GM23338 (cell line): Measurements from ENCODE around the gene ZNF653. TPM values are rescaled to one million over a fixed set of nuclear protein-coding genes. Genes with fewer than 3 reads are reported as not detected.

ENCODE experiments used
- ATAC-seq: fragments of 200-7000 bp; cut with Tn5 transposase; 3 replicates; pipeline ENCODE4 v1.9.1; 2020
- DNase-seq: peaks from one replicate; pipeline ENCODE4 v3.0.0-alpha.2; 2015; ENCODE audit warnings: low spot score
- H2AFZ ChIP-seq: fragments of 200-600 bp; sonication (generic); 2 replicates; pipeline ENCODE4 v1.8.0; 2016; ENCODE audit warnings: antibody characterized with exemption, mild to moderate bottlenecking, moderate library complexity
- H3F3A ChIP-seq: fragments of 200-600 bp; sonication (generic); replicated peaks from 2 replicates; pipeline ENCODE4 v1.8.0; 2017; ENCODE audit warnings: antibody characterized with exemption, mixed run types, low read depth
- H3K27ac ChIP-seq: fragments of 200-600 bp; sonication (generic); 2 replicates; pipeline ENCODE4 v1.6.1; 2016; ENCODE audit warnings: low read depth
- H3K27me3 ChIP-seq: fragments of 200-600 bp; sonication (generic); 2 replicates; pipeline ENCODE4 v1.8.0; 2016; ENCODE audit warnings: mild to moderate bottlenecking, mixed run types, moderate library complexity; ENCODE audit not compliant: insufficient read depth
- H3K36me3 ChIP-seq: fragments of 200-600 bp; sonication (generic); 2 replicates; pipeline ENCODE4 v1.8.0; 2016; ENCODE audit warnings: mild to moderate bottlenecking; ENCODE audit not compliant: insufficient read depth
- H3K4me1 ChIP-seq: fragments of 200-600 bp; sonication (generic); 2 replicates; pipeline ENCODE4 v1.8.0; 2016; ENCODE audit warnings: mild to moderate bottlenecking, moderate library complexity; ENCODE audit not compliant: insufficient read depth
- H3K4me2 ChIP-seq: fragments of 200-600 bp; sonication (generic); 2 replicates; pipeline ENCODE4 v1.7.1; 2017; ENCODE audit warnings: mixed run types
- H3K4me3 ChIP-seq: fragments of 200-600 bp; sonication (generic); 2 replicates; pipeline ENCODE4 v1.6.1; 2016; ENCODE audit warnings: mixed run types
- H3K79me2 ChIP-seq: fragments of 200-600 bp; sonication (generic); replicated peaks from 2 replicates; pipeline ENCODE4 v1.8.0; 2017; ENCODE audit warnings: mild to moderate bottlenecking; ENCODE audit not compliant: insufficient read depth
- H3K9me2 ChIP-seq: fragments of 200-600 bp; sonication (generic); 2 replicates; pipeline ENCODE4 v1.8.0; 2017; ENCODE audit not compliant: insufficient read depth
- H4K20me1 ChIP-seq: fragments of 200-600 bp; sonication (generic); replicated peaks from 2 replicates; pipeline ENCODE4 v1.8.0; 2017; ENCODE audit warnings: mild to moderate bottlenecking; ENCODE audit not compliant: insufficient read depth
- H3K27ac Mint-ChIP-seq: 2 replicates; pipeline ENCODE4 v1.8.0; 2020; ENCODE audit warnings: inconsistent platforms, mild to moderate bottlenecking, moderate library complexity, mixed read lengths
- H3K27me3 Mint-ChIP-seq: 3 replicates; pipeline ENCODE4 v1.8.0; 2022; ENCODE audit warnings: low read depth, mild to moderate bottlenecking, moderate library complexity, mixed read lengths, inconsistent platforms; ENCODE audit not compliant: insufficient read depth, poor library complexity
- H3K36me3 Mint-ChIP-seq: 3 replicates; pipeline ENCODE4 v1.8.0; 2021; ENCODE audit warnings: low read depth, mild to moderate bottlenecking, inconsistent platforms, moderate library complexity, mixed read lengths
- H3K4me1 Mint-ChIP-seq: 3 replicates; pipeline ENCODE4 v1.8.0; 2020; ENCODE audit warnings: mild to moderate bottlenecking, inconsistent platforms, mixed read lengths
- H3K4me3 Mint-ChIP-seq: 3 replicates; pipeline ENCODE4 v1.8.0; 2021; ENCODE audit warnings: moderate library complexity, mild to moderate bottlenecking, inconsistent platforms, mixed read lengths
- H3K9me3 Mint-ChIP-seq: 3 replicates; pipeline ENCODE4 v1.8.0; 2020; ENCODE audit warnings: moderate library complexity, mild to moderate bottlenecking, inconsistent platforms, mixed read lengths
- CREB1 ChIP-seq: fragments of 250-450 bp; sonication (Bioruptor Pico); IDR thresholded peaks from 2 replicates; pipeline ENCODE4 v1.5.0; 2020; ENCODE audit warnings: low read depth, mild to moderate bottlenecking, moderate library complexity
- EZH2 ChIP-seq: fragments of 200-600 bp; sonication (generic); IDR thresholded peaks from one replicate; pipeline ENCODE4 v1.8.0; 2017; ENCODE audit warnings: antibody characterized with exemption, mild to moderate bottlenecking, low read depth; ENCODE audit not compliant: unreplicated experiment
- JUNB ChIP-seq: IDR thresholded peaks from one replicate; pipeline ENCODE4 v1.6.1; 2016; ENCODE audit warnings: antibody characterized with exemption; ENCODE audit not compliant: unreplicated experiment
- POLR2AphosphoS5 ChIP-seq: IDR thresholded peaks from 2 replicates; pipeline ENCODE4 v1.6.1; 2016; ENCODE audit warnings: antibody characterized with exemption, low read depth
- polyA plus RNA-seq: library from polyadenylated mRNA; unstranded; fragments of >200 nt; fragmentation: Nextera tagmentation; extraction: Ambion mirVana; gene quantifications from 2 replicates; pipeline ENCODE4 v1.2.1, GENCODE V29; 2016
- total RNA-seq: library from RNA; depleted of rRNA; stranded (reverse); fragments of >200 nt; shearing (Covaris generic); gene quantifications from 2 replicates; pipeline ENCODE4 v1.2.3, GENCODE V29; 2014
- TF ChIP-seq, protein P1 (sequence below), 2 experiments: fragments of 200-600 bp in 1 of 2; sonication (generic) in 1 of 2; conservative IDR thresholded peaks; 2 replicates each; pipeline versions ENCODE4 v1.5.1 to v1.6.1; 2016 to 2017; ENCODE audit warnings: antibody characterized with exemption in 2 of 2, low read depth in 2 of 2, mild to moderate bottlenecking in 2 of 2, moderate library complexity in 1 of 2
- TF ChIP-seq, protein P2 (sequence below): IDR thresholded peaks from 2 replicates; pipeline ENCODE4 v1.6.1; 2016; ENCODE audit warnings: antibody characterized with exemption

The ZNF653 gene
- total and polyA plus RNA-seq, 2 experiments from 2014 or later, result 2.5 to 5.3 TPM

GRCh38 chr19:11540645-11541044 is 35.0 kb upstream of the ZNF653 start (continued):
- TF ChIP-seq EZH2 (no peak), POLR2AphosphoS5 (no peak), JUNB (no peak)
- TF ChIP-seq, protein P1, sequence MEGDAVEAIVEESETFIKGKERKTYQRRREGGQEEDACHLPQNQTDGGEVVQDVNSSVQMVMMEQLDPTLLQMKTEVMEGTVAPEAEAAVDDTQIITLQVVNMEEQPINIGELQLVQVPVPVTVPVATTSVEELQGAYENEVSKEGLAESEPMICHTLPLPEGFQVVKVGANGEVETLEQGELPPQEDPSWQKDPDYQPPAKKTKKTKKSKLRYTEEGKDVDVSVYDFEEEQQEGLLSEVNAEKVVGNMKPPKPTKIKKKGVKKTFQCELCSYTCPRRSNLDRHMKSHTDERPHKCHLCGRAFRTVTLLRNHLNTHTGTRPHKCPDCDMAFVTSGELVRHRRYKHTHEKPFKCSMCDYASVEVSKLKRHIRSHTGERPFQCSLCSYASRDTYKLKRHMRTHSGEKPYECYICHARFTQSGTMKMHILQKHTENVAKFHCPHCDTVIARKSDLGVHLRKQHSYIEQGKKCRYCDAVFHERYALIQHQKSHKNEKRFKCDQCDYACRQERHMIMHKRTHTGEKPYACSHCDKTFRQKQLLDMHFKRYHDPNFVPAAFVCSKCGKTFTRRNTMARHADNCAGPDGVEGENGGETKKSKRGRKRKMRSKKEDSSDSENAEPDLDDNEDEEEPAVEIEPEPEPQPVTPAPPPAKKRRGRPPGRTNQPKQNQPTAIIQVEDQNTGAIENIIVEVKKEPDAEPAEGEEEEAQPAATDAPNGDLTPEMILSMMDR (conservative IDR thresholded peaks at IDR 0.05; ENCODE audit: low read depth in 2 of 2), result no peak
- TF ChIP-seq, protein P2, sequence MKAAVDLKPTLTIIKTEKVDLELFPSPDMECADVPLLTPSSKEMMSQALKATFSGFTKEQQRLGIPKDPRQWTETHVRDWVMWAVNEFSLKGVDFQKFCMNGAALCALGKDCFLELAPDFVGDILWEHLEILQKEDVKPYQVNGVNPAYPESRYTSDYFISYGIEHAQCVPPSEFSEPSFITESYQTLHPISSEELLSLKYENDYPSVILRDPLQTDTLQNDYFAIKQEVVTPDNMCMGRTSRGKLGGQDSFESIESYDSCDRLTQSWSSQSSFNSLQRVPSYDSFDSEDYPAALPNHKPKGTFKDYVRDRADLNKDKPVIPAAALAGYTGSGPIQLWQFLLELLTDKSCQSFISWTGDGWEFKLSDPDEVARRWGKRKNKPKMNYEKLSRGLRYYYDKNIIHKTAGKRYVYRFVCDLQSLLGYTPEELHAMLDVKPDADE, result no peak

- DNase-seq, result peak; percentile 70
- Histone ChIP-seq H2AFZ (peak overlapping the region; percentile 56; the same call in 1 of the 2 replicates), H3K4me1 (peaks cover 18% of the 10 kb centered on the region), H3K4me3 (peak overlapping the region; percentile 63), H3K36me3 (no peaks in the 10 kb centered on the region), H3F3A (peaks cover 9% of the 10 kb centered on the region; the same call in 1 of the 2 replicates), H3K4me2 (peak overlapping the region; percentile 90), H3K9me2 (no peaks in the 10 kb centered on the region), H3K27me3 (no peaks in the 10 kb centered on the region), H3K27ac (0 out of 2 replicates have a peak overlapping the region, but pooled peaks have one; percentile 32), H4K20me1 (no peaks in the 10 kb centered on the region), H3K79me2 (no peaks in the 10 kb centered on the region)
- Mint-ChIP-seq H3K36me3 (no peaks in the 10 kb centered on the region), H3K4me3 (peak overlapping the region; percentile 61), H3K27ac (peak overlapping the region; percentile 77; the same call in 1 of the 2 replicates), H3K27me3 (peaks cover 19% of the 10 kb centered on the region), H3K4me1 (peaks cover 23% of the 10 kb centered on the region), H3K9me3 (no peaks in the 10 kb centered on the region)
- TF ChIP-seq, protein P1 (conservative IDR thresholded peaks at IDR 0.05; ENCODE audit: low read depth in 2 of 2), result no peak
- TF ChIP-seq CREB1 (CRISPR knock-in tag) (peak; percentile 26; the same call in 1 of the 2 replicates), POLR2AphosphoS5 (peak; percentile 40; the same call in 1 of the 2 replicates)
- peak; percentile 75 for ATAC-seq
Measured at GRCh38 chr19:11539495-11540365, 34.1 kb upstream of the ZNF653 start.
